GM19452 (cell line): ENCODE measurements around the gene NLN.
"Not testable (repeated sequence)": the region's sequence is repeated elsewhere in the genome, so short reads cannot be mapped to it uniquely, and the experiment has no call there.

ENCODE experiments used
- ATAC-seq: cut with Tn5 transposase; IDR thresholded peaks from one replicate; pipeline ENCODE4 v1.9.1; 2021; ENCODE audit not compliant: unreplicated experiment

Gene NLN

GRCh38 chr5:65721720-65722574 lies at the start of gene NLN, which contains the start of gene SGTB:
TSS of gene NLN (plus strand) at chr5:65722205. CDS start at chr5:65722374, 169 bp downstream.
TSS of gene SGTB (minus strand) at chr5:65722109. CDS start at chr5:65720807, 1,302 bp downstream.
- ATAC-seq = peak; percentile 85

GRCh38 chr5:65672796-65673195 lies 49.2 kb upstream of the NLN start:
- no peak for ATAC-seq

GRCh38 chr5:65674749-65675148 lies 47.3 kb upstream of the NLN start:
- ATAC-seq = no peak

- not testable (repeated sequence) for ATAC-seq
Measured at GRCh38 chr5:65676056-65676455, 45.9 kb upstream of the NLN start.

- ATAC-seq = no peak
Measured at GRCh38 chr5:65682148-65682547, 39.9 kb upstream of the NLN start.

- ATAC-seq = no peak
Measured at GRCh38 chr5:65693121-65693520, 28.9 kb upstream of the NLN start.

- ATAC-seq = no peak
Measured at GRCh38 chr5:65695162-65695755, 26.7 kb upstream of the NLN start.

GRCh38 chr5:65695896-65696295 lies 26.1 kb upstream of the NLN start:
- no peak for ATAC-seq

GRCh38 chr5:65696892-65697291 lies 25.1 kb upstream of the NLN start:
- ATAC-seq = no peak

- peak; percentile 53 for ATAC-seq
Measured at GRCh38 chr5:65699338-65699737, 22.7 kb upstream of the NLN start.

GRCh38 chr5:65702036-65702435 lies 20.0 kb upstream of the NLN start:
- ATAC-seq = no peak

GRCh38 chr5:65704621-65705239 lies 17.3 kb upstream of the NLN start:
- ATAC-seq = no peak

GRCh38 chr5:65707663-65708062 lies 14.3 kb upstream of the NLN start:
- ATAC-seq = no peak

- no peak for ATAC-seq
Measured at GRCh38 chr5:65708145-65708544, 13.9 kb upstream of the NLN start.

- ATAC-seq = no peak
Measured at GRCh38 chr5:65718576-65719310, 3.3 kb upstream of the NLN start.

GRCh38 chr5:65721050-65721719 lies 820 bp upstream of the NLN start:
- ATAC-seq = no peak

- ATAC-seq = peak; percentile 1
Measured at GRCh38 chr5:65722575-65723403, 784 bp downstream of the NLN start.

- ATAC-seq = no peak
Measured at GRCh38 chr5:65727491-65728156, 5.6 kb downstream of the NLN start.

GRCh38 chr5:65728218-65728617 lies 6.2 kb downstream of the NLN start:
- ATAC-seq = no peak
